Measurements from ENCODE around the gene DLGAP4. TPM values are rescaled to one million over a fixed set of nuclear protein-coding genes. Genes with fewer than 3 reads are reported as not detected.

Gene DLGAP4
- total and polyA plus RNA-seq, 7 donors = 53.5 to 151 (median 90.4) TPM

DNA sequence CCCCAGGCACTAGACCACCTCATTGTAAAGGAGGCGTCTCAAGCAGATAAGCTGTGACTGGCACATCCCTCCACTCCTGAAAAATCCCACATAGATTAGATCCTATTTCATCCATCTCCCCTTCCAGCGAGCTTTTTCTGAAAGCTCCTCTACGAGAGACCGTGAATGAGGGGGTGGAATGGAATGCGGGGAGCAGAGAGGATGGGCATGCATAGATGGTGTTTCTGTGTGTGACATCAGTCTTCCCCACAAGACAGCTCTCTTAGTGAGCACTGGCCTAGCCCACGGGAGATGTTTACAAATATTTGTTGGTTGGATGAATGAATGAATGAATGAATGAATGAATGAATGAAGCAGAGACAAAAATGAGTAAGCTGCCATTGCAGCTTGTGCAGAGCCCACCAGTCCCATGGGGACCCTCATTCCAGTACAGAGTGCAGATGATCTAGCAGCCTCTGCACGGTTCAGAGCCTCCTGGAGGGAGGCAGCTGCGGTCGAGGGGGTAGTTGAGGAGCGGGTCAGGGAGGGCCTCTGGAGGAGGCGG, 98.4 kb downstream of the DLGAP4 start:
- DNase-seq (no peak), ATAC-seq (no peak)
- Histone ChIP-seq H3K36me3 (ENCODE audit: insufficient read depth in 1 of 2, low read depth in 1 of 2) (no peaks in the 10 kb centered on the region), H3K27ac (no peak overlapping the region), H3K9me3 (no peaks in the 10 kb centered on the region), H3K27me3 (ENCODE audit: insufficient read depth in 3 of 3, low read length in 2 of 3) (peaks cover 0 to 42% (median 1%) of the 10 kb centered on the region in 3 donors), H3K4me3 (no peak overlapping the region), H3K4me1 (no peaks in the 10 kb centered on the region)
- intact Hi-C loops (cut with DNase I) = no loop called here
- WGBS, 3 donors = 76 to 77% (median 77%) methylated on average over 11 of the region's 11 CpGs
- TF ChIP-seq, protein P1, sequence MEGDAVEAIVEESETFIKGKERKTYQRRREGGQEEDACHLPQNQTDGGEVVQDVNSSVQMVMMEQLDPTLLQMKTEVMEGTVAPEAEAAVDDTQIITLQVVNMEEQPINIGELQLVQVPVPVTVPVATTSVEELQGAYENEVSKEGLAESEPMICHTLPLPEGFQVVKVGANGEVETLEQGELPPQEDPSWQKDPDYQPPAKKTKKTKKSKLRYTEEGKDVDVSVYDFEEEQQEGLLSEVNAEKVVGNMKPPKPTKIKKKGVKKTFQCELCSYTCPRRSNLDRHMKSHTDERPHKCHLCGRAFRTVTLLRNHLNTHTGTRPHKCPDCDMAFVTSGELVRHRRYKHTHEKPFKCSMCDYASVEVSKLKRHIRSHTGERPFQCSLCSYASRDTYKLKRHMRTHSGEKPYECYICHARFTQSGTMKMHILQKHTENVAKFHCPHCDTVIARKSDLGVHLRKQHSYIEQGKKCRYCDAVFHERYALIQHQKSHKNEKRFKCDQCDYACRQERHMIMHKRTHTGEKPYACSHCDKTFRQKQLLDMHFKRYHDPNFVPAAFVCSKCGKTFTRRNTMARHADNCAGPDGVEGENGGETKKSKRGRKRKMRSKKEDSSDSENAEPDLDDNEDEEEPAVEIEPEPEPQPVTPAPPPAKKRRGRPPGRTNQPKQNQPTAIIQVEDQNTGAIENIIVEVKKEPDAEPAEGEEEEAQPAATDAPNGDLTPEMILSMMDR (IDR thresholded peaks at IDR 0.05) = no peak

DNA sequence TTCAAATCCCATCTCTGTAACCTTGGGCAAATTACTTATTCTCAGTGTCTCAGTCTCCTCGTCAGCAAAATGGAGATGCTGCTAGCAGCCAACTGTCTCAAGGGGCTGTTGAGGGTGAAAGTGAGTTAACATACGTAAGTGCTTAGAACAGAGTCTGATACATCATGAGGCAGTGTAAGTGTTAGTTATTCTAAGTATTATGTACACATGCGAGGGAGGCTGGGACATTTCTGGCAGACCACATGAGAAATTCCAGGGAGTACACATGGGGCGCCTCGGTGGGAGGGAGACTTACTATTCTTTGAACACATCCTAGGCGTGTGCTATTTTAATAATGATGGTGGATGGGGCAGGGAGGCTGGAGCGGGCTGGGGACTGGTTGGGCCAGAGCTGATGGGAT, 99.1 kb downstream of the DLGAP4 start:
- intact Hi-C loops (cut with DNase I) = no loop called here
- no peaks in the 10 kb centered on the region for H3K4me1 ChIP-seq
- TF ChIP-seq, protein P1 (IDR thresholded peaks at IDR 0.05) = no peak
- WGBS, 3 donors = 69 to 75% (median 75%) methylated on average over 7 of the region's 7 CpGs
- DNase-seq (no peak), ATAC-seq (no peak)
- peaks cover 0 to 37% (median 0%) of the 10 kb centered on the region in 3 donors for H3K27me3 ChIP-seq (ENCODE audit: insufficient read depth in 3 of 3, low read length in 2 of 3)
- H3K9me3 ChIP-seq = no peaks in the 10 kb centered on the region
- H3K4me3 ChIP-seq = no peak overlapping the region
- H3K36me3 ChIP-seq (ENCODE audit: insufficient read depth in 1 of 2, low read depth in 1 of 2) = no peaks in the 10 kb centered on the region
- no peak overlapping the region for H3K27ac ChIP-seq

DNA sequence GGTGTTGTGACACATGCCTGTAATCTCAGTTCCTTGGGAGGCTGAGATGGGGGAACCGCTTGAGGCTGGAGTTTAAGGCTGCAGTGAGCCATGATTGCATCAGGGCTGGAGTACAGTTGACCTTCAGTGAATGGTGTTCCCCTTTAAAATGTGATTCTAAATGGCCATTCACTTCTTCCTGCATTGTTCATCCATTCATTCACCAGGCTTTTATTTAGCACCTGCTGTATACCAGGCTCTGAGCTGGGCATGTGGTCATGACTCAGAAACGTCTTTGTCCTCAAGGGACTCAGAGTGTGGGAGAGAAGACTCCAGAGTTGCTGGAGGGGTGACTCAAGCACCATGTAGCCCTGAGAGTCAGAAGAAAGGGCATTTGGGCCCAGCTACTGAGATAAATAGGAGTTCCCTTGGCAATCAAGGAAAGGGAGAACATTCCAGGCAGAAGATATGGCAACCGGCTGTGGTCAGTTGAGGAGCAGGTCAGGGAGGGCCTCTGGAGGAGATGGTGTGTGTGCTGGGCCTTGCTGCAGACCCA, 101.1 kb downstream of the DLGAP4 start:
- H3K36me3 ChIP-seq (ENCODE audit: insufficient read depth in 1 of 2, low read depth in 1 of 2) = no peaks in the 10 kb centered on the region
- DNase-seq (no peak), ATAC-seq (no peak)
- H3K9me3 ChIP-seq = no peaks in the 10 kb centered on the region
- no peak overlapping the region for H3K27ac ChIP-seq
- peaks cover 0 to 29% (median 2%) of the 10 kb centered on the region in 3 donors for H3K27me3 ChIP-seq (ENCODE audit: insufficient read depth in 3 of 3, low read length in 2 of 3)
- intact Hi-C loops (cut with DNase I) = no loop called here
- 77 to 79% (median 78%) methylated on average over 3 of the region's 3 CpGs for WGBS, 3 donors
- TF ChIP-seq, protein P1 (IDR thresholded peaks at IDR 0.05) = no peak
- no peak overlapping the region for H3K4me3 ChIP-seq
- no peaks in the 10 kb centered on the region for H3K4me1 ChIP-seq

DNA sequence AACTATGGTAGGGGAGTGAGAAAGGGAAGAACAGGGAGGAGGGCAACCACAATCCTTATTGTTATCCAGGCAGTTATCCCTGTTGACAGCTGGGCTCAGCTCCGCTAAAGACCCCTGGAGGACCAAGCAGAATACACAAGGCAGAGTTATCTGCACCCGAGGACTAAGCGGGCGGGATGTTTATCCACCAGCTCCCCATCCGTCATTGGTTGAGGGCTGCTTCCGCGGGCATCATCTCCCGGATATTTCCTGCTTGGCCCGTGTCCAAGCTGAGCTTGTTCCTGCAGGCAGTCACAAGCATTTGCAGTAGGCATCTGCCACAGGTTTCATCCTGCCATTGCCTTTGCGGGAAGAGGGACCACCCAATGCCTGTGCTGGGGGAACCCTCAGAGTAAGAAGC, 102.1 kb downstream of the DLGAP4 start:
- Histone ChIP-seq H3K27me3 (ENCODE audit: insufficient read depth in 3 of 3, low read length in 2 of 3) (peaks cover 0 to 24% (median 2%) of the 10 kb centered on the region in 3 donors), H3K36me3 (ENCODE audit: insufficient read depth in 1 of 2, low read depth in 1 of 2) (no peaks in the 10 kb centered on the region), H3K4me3 (no peak overlapping the region), H3K27ac (no peak overlapping the region), H3K4me1 (no peaks in the 10 kb centered on the region), H3K9me3 (no peaks in the 10 kb centered on the region)
- 20 to 29% (median 22%) methylated on average over 10 of the region's 10 CpGs for WGBS, 3 donors
- ATAC-seq (no peak), DNase-seq (no peak)
- TF ChIP-seq, protein P1 (IDR thresholded peaks at IDR 0.05) = no peak
- intact Hi-C loops (cut with DNase I) = no loop called here

All from psoas muscle (tissue), 8 donors.